HTERT RPE-1 (cell line): ENCODE results near the gene NEK3.
"Not testable (repeated sequence)": the region's sequence is repeated elsewhere in the genome, so short reads cannot be mapped to it uniquely, and the experiment has no call there.

ENCODE experiments used
- in situ Hi-C: fragments of 300-500 bp; cut with MboI; formaldehyde crosslinking; loops from 4 replicates; pipeline ENCODE4 v1.14.3; 2020; ENCODE audit warnings: low sequenced_read_pairs

The NEK3 gene

GRCh38 chr13:52125547-52125946, 33.9 kb downstream of the NEK3 start:
- in situ Hi-C loops: no loop called here

DNA sequence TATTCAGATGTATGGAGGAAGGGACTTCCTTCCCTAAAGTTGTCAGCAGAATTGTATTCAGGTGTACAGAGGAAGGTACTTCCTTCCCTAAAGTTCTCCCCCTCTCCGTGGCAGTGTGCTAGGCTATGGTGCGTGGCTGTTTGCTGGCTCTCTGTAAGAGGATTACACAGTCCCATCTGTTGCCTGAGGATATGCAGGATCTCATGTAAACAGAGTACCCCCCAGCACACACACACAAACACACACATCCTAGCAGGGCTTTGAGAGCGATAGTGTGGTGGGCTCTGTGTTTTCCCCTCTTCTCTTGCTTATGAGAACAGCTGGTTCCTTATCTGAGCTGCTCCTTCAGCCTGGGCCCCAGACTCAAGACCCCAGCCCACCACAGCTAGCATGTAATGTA, 40.8 kb downstream of the NEK3 start:
- in situ Hi-C loops: no loop called here

DNA sequence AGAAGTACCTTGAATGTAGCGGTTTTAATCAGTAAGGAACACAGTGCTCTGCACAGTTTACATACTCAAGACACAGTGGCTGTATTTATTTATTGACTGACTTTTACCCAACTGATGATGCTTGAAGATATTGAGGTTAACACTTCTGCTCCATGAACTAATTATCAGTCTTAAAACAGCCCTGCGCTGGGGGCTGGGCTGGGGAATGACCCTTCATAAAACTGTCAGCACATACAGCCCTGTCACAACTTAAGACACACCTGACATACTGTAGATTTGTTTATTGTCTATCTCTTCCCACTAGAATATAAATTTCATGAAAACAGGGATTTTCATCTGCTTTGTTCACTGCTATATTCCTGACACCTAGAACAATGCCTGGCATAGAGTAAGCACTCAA, 41.3 kb downstream of the NEK3 start:
- in situ Hi-C loops: no loop called here

- in situ Hi-C loops: no loop called here
These were observed 46.8 kb downstream of the NEK3 start for GRCh38 chr13:52112591-52112990.

GRCh38 chr13:52109116-52109670, 50.2 kb downstream of the NEK3 start:
- in situ Hi-C loops: no loop called here

DNA sequence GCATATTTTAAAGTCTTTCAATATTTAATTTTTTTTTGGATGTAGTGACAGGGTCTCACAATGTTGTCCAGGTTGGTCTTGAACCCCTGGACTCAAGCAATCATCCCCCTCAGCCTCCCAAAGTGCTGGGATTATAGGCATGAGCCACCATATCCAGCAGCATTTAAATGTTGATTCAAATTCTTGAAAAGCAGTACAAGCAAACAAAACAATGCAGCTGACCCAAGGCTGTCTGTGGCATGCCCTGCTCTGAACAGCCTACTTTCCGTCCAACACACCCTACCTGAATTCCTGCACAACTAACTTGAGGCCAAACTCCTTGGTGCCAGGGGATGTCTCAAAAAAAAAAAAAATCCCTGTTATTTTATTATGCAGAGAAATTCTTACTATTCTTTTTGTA, 53.6 kb downstream of the NEK3 start:
- in situ Hi-C loops: no loop called here

GRCh38 chr13:52104624-52105023, 54.8 kb downstream of the NEK3 start:
- in situ Hi-C loops: no loop called here

- in situ Hi-C loops: no loop called here
These were observed 56.0 kb downstream of the NEK3 start for GRCh38 chr13:52103386-52103785.

DNA sequence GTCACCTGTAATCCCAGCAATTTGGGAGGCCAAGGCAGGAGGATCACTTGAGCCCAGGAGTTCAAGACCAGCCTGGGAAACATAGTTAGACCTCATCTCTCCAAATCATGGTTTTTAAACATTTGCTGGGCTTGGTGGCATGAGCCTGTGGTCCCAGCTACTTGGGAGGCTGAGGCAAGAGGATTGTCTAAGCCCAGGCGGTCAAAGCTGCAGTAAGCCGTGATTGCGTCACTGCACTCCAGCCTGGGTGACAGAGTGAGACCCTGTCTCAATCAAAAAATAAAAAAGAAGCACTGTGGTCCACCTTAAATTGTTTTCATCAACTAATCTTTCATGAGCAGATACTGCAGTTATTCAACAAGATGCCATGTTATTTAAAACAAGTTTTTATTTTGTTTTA, 57.0 kb downstream of the NEK3 start:
- in situ Hi-C loops: not testable (repeated sequence)

DNA sequence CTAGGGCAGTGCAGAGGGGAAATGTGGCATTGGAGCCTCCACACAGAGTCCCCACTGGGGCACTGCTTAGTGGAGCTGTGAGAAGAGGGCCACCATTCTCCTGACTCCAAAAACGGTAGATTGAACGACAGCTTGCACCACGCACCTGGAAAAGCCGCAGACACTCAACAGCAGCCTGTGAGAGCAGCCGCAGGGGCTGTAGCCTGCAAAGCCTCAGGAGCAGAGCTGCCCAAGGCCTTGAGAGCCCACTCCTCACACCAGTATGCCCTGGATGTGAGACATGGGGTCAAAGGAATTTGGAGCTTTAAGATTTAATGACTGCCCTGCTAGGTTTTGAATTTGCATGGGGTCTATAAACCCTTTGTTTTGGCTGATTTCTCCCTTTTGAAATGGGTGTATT, 62.2 kb downstream of the NEK3 start:
- in situ Hi-C loops: no loop called here

GRCh38 chr13:52096748-52097147, 62.6 kb downstream of the NEK3 start:
- in situ Hi-C loops: no loop called here

- in situ Hi-C loops: no loop called here
These were observed 63.3 kb downstream of the NEK3 start for GRCh38 chr13:52096062-52096461.

DNA sequence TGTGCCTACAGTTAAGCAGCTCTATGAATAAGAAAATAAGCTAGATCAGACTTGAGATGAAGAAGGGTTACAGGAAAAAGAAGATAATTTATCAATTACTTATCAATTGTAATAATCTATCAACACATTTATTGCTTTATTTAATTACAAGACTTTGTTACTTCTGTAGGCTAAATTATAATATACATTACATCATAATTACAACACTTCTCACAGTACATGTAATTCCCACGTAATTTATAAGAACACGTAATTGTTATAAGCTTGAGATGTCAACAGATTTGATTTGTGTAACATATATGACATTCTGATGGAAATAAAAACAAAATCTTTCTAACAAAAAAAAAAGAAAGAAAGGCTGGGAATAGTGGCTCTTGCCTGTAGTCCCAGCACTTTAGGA, 67.3 kb downstream of the NEK3 start:
- in situ Hi-C loops: no loop called here

GRCh38 chr13:52091473-52091872, 67.9 kb downstream of the NEK3 start:
- in situ Hi-C loops: no loop called here

DNA sequence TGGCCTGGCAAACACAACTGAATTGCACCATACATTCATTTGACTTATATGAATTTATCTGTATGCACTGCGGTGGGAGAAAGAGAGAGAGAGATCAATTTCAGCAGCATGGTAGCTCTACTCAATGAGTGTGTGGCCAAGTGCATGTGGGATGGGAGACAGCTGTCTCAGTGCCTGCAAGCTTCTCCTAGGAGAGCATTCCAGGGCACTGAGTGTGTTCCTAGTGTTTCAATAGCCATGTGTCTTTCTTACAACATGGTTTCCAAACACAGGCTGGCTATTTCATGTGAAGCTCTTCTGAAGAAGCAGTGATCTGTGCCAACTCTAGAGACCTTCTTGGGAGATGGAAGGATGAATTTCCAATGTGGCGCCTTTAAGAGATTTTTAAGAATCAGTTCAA, 74.0 kb downstream of the NEK3 start:
- in situ Hi-C loops: no loop called here

GRCh38 chr13:52084981-52085380, 74.4 kb downstream of the NEK3 start:
- in situ Hi-C loops: not testable (repeated sequence)
